Right atrium auricular region (tissue), 2 donors: ENCODE measurements around the gene ASAP2. TPM values are rescaled to one million over a fixed set of nuclear protein-coding genes. Genes with fewer than 3 reads are reported as not detected.

Source experiments
- DNase-seq: peaks from one replicate; pipeline ENCODE4 v3.0.0-alpha.2; 2019; ENCODE audit warnings: low spot score
- H3K27ac ChIP-seq, 2 donors: fragments of 200-600 bp; sonication (generic); 1 replicate in 1 of 2; 2 replicates in 1 of 2; pipeline ENCODE4 v1.5.1; 2016 to 2019
- H3K27me3 ChIP-seq, 2 donors: fragments of 200-600 bp; sonication (generic); one replicate each; pipeline versions ENCODE4 v1.5.1 to v1.6.0; 2017 to 2019
- H3K36me3 ChIP-seq: fragments of 200-600 bp; sonication (generic); one replicate; pipeline ENCODE4 v1.5.1; 2016
- H3K4me1 ChIP-seq, 2 donors: fragments of 200-600 bp; sonication (generic); one replicate each; pipeline versions ENCODE4 v1.5.1 to v1.6.0; 2017 to 2019
- H3K4me3 ChIP-seq, 2 donors: fragments of 200-600 bp; sonication (generic); 1 replicate in 1 of 2; 2 replicates in 1 of 2; pipeline ENCODE4 v1.5.1; 2017 to 2019; ENCODE audit warnings: mild to moderate bottlenecking in 1 of 2, moderate library complexity in 1 of 2
- H3K9me3 ChIP-seq, 2 donors: fragments of 200-600 bp; sonication (generic); one replicate each; pipeline ENCODE4 v1.5.1; 2019
- CTCF ChIP-seq, 2 donors: fragments of 200-600 bp; sonication (generic); IDR thresholded peaks; one replicate each; pipeline ENCODE4 v1.5.1; 2019; ENCODE audit warnings: antibody characterized with exemption in 2 of 2
- total RNA-seq, 2 donors: library from RNA; depleted of rRNA; stranded (reverse); fragments of >200 nt; gene quantifications; one replicate each; pipeline ENCODE4 v1.1.0, GENCODE V29; 2016

ASAP2 gene
- total RNA-seq, 2 donors from 2014 or later, result 13.2 to 20.3 TPM

- DNase-seq, result no peak
- Histone ChIP-seq H3K9me3 (no peaks in the 10 kb centered on the region), H3K36me3 (no peaks in the 10 kb centered on the region), H3K27ac (no peak overlapping the region), H3K27me3 (no peaks in the 10 kb centered on the region), H3K4me3 (no peak overlapping the region), H3K4me1 (peaks cover 0 to 53% of the 10 kb centered on the region in 2 donors)
- no peak for TF ChIP-seq CTCF (IDR thresholded peaks at IDR 0.05)
Observed at GRCh38 chr2:9278439-9278838, 71.8 kb downstream of the ASAP2 start.

GRCh38 chr2:9279426-9279825, 72.8 kb downstream of the ASAP2 start:
- peaks cover 0 to 43% of the 10 kb centered on the region in 2 donors for H3K4me1 ChIP-seq
- H3K27me3 ChIP-seq, result no peaks in the 10 kb centered on the region
- no peaks in the 10 kb centered on the region for H3K9me3 ChIP-seq
- DNase-seq, result no peak
- TF ChIP-seq CTCF (IDR thresholded peaks at IDR 0.05), result no peak
- no peak overlapping the region for H3K4me3 ChIP-seq
- H3K36me3 ChIP-seq, result no peaks in the 10 kb centered on the region
- H3K27ac ChIP-seq, result no peak overlapping the region

GRCh38 chr2:9280224-9280623, 73.6 kb downstream of the ASAP2 start:
- Histone ChIP-seq H3K27ac (no peak overlapping the region), H3K4me3 (no peak overlapping the region), H3K4me1 (peaks cover 0 to 36% of the 10 kb centered on the region in 2 donors), H3K9me3 (no peaks in the 10 kb centered on the region), H3K27me3 (no peaks in the 10 kb centered on the region), H3K36me3 (no peaks in the 10 kb centered on the region)
- no peak for TF ChIP-seq CTCF (IDR thresholded peaks at IDR 0.05)
- no peak for DNase-seq

- no peak for TF ChIP-seq CTCF (IDR thresholded peaks at IDR 0.05)
- H3K9me3 ChIP-seq, result no peaks in the 10 kb centered on the region
- no peaks in the 10 kb centered on the region for H3K27me3 ChIP-seq
- H3K27ac ChIP-seq, result no peak overlapping the region
- no peaks in the 10 kb centered on the region for H3K36me3 ChIP-seq
- no peak overlapping the region for H3K4me3 ChIP-seq
- H3K4me1 ChIP-seq, result peaks cover 0 to 27% of the 10 kb centered on the region in 2 donors
- no peak for DNase-seq
Observed at GRCh38 chr2:9281145-9281544, 74.5 kb downstream of the ASAP2 start.

- Histone ChIP-seq H3K36me3 (no peaks in the 10 kb centered on the region), H3K27me3 (no peaks in the 10 kb centered on the region), H3K27ac (no peak overlapping the region), H3K9me3 (no peaks in the 10 kb centered on the region), H3K4me3 (no peak overlapping the region), H3K4me1 (peaks cover 0 to 16% of the 10 kb centered on the region in 2 donors)
- TF ChIP-seq CTCF (IDR thresholded peaks at IDR 0.05), result no peak
- no peak for DNase-seq
Observed at GRCh38 chr2:9282128-9283112, 75.8 kb downstream of the ASAP2 start.
